ENCODE data around the gene TGM1.

Gene TGM1

DNA sequence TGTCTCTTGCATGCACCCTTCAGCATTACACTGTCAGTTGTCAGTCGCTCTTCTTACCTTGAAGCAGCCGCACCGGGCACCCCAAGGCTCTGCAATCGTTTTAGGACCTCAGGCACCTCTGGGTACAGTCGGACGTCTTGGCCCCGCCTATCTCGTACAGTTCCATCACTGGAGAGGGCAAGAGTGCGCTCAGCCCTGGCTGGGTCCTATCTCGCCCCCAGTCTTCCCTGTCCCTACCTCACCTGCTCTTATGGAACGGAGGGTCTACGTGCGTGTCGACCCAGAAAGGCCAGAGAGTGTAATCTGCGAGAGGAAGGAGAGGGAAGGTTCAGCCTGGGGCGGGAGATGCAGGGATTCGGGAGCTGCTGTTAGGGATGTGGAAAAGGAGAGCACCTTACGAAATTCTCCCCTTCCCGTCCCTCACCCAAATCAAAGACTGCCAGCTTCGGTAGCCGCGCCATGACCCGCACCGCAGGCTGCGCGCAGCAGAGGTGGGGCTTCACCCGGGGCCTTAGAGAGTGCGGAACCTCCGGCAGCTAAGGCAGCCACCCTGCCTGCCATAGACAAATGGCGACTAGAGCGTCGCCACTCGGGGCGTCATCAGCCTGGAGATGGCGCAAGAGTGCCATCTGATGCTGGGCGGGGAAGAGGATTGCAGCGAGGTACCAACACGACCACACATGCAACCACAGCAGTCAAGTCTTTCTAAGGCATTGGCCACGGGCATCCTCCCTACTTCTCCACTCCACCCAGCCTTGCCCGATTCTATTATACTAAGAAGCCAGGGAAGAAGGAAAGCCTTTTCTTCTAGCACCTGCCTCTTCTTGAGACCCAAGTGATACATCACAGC is 47.3 kb downstream of the TGM1 start, which contains the start of gene MDP1:
Gene MDP1, minus strand, starts transcription at position 572 of the 850 bp plus-strand sequence. Its CDS starts 111 bp downstream, at position 461.
- H4K91ac ChIP-seq (ENCODE audit: low read depth, low read length), result peak within 1 kb of the TSS; percentile 73
- no peaks in the 10 kb centered on the region for H3K27me3 ChIP-seq (ENCODE audit: insufficient read depth, low read length)
- peak within 1 kb of the TSS; percentile 72 for H3K4me2 ChIP-seq (ENCODE audit: low read length)
- peak within 1 kb of the TSS; percentile 13 for H2BK120ac ChIP-seq (ENCODE audit: insufficient read depth, low read length, poor library complexity)
- H3K9me3 ChIP-seq (ENCODE audit: insufficient read depth, low read depth, low read length), result no peaks in the 10 kb centered on the region
- peak; percentile 83 to 91 for DNase-seq
- H3K18ac ChIP-seq (ENCODE audit: low read length), result peak within 1 kb of the TSS; percentile 72
- H3K23ac ChIP-seq (ENCODE audit: low read length), result no peak within 1 kb of the TSS
- peak within 1 kb of the TSS; percentile 88 for H4K8ac ChIP-seq (ENCODE audit: low read depth, low read length)
- peaks cover 7 to 11% of the 10 kb centered on the region in 2 experiments for H3K36me3 ChIP-seq (ENCODE audit: control insufficient read depth in 1 of 2, insufficient read depth in 2 of 2, low read length in 2 of 2)
- H3K4ac ChIP-seq (ENCODE audit: low read depth, low read length), result peak within 1 kb of the TSS; percentile 42
- H3K9ac ChIP-seq (ENCODE audit: low read length), result peak within 1 kb of the TSS; percentile 85
- no CpG with 5 or more reads among the region's 40 CpGs for WGBS (ENCODE audit: extremely low coverage, insufficient coverage, insufficient read length)
- H3K79me1 ChIP-seq (ENCODE audit: low read length), result peaks cover 8% of the 10 kb centered on the region
- H3K4me1 ChIP-seq (ENCODE audit: control insufficient read depth in 1 of 2, insufficient read depth in 2 of 2, low read length in 2 of 2), result peaks cover 0 to 2% of the 10 kb centered on the region in 2 experiments
- H2AK5ac ChIP-seq (ENCODE audit: low read length), result peak within 1 kb of the TSS; percentile 29
- peak within 1 kb of the TSS; percentile 75 for H3K4me3 ChIP-seq (ENCODE audit: low read depth, low read length)
- H4K12ac ChIP-seq (ENCODE audit: low read depth, low read length), result peak within 1 kb of the TSS; percentile 36
- peak within 1 kb of the TSS; percentile 69 for H2AFZ ChIP-seq (ENCODE audit: insufficient read depth, low read length, poor library complexity)
- H2BK12ac ChIP-seq (ENCODE audit: low read length), result no peak within 1 kb of the TSS
- H3K79me2 ChIP-seq (ENCODE audit: control insufficient read depth, insufficient read depth, low read length, poor library complexity), result peaks cover 3% of the 10 kb centered on the region
- peak within 1 kb of the TSS; percentile 18 for H3K27ac ChIP-seq (ENCODE audit: low read depth, low read length)
- H2BK5ac ChIP-seq (ENCODE audit: low read depth, low read length, poor library complexity), result no peak within 1 kb of the TSS
- peak within 1 kb of the TSS; percentile 69 for H3K14ac ChIP-seq (ENCODE audit: low read length)

- Histone ChIP-seq H3K4me3 (ENCODE audit: low read depth, low read length) (no peak overlapping the region), H2AFZ (ENCODE audit: insufficient read depth, low read length, poor library complexity) (no peak overlapping the region), H3K4ac (ENCODE audit: low read depth, low read length) (no peak overlapping the region), H3K9ac (ENCODE audit: low read length) (peak overlapping the region; percentile 1), H4K8ac (ENCODE audit: low read depth, low read length) (peak overlapping the region; percentile 81), H3K4me2 (ENCODE audit: low read length) (peak overlapping the region; percentile 53), H2BK120ac (ENCODE audit: insufficient read depth, low read length, poor library complexity) (no peak overlapping the region), H4K12ac (ENCODE audit: low read depth, low read length) (peak overlapping the region; percentile 22), H3K36me3 (ENCODE audit: control insufficient read depth in 1 of 2, insufficient read depth in 2 of 2, low read length in 2 of 2) (peaks cover 14 to 28% of the 10 kb centered on the region in 2 experiments), H3K79me1 (ENCODE audit: low read length) (peaks cover 8% of the 10 kb centered on the region), H3K18ac (ENCODE audit: low read length) (no peak overlapping the region), H4K91ac (ENCODE audit: low read depth, low read length) (peak overlapping the region; percentile 26), H3K27ac (ENCODE audit: low read depth, low read length) (peak overlapping the region; percentile 5), H3K14ac (ENCODE audit: low read length) (no peak overlapping the region), H3K27me3 (ENCODE audit: insufficient read depth, low read length) (no peaks in the 10 kb centered on the region), H2BK12ac (ENCODE audit: low read length) (no peak overlapping the region), H3K4me1 (ENCODE audit: control insufficient read depth in 1 of 2, insufficient read depth in 2 of 2, low read length in 2 of 2) (peaks cover 0 to 2% of the 10 kb centered on the region in 2 experiments), H2AK5ac (ENCODE audit: low read length) (no peak overlapping the region), H3K9me3 (ENCODE audit: insufficient read depth, low read depth, low read length) (no peaks in the 10 kb centered on the region), H3K23ac (ENCODE audit: low read length) (no peak overlapping the region), H3K79me2 (ENCODE audit: control insufficient read depth, insufficient read depth, low read length, poor library complexity) (peaks cover 3% of the 10 kb centered on the region), H2BK5ac (ENCODE audit: low read depth, low read length, poor library complexity) (no peak overlapping the region)
- WGBS (ENCODE audit: extremely low coverage, insufficient coverage, insufficient read length), result no CpG with 5 or more reads among the region's 7 CpGs
- no peak for DNase-seq
These were observed 48.9 kb downstream of the TGM1 start for GRCh38 chr14:24213866-24214662.

DNA sequence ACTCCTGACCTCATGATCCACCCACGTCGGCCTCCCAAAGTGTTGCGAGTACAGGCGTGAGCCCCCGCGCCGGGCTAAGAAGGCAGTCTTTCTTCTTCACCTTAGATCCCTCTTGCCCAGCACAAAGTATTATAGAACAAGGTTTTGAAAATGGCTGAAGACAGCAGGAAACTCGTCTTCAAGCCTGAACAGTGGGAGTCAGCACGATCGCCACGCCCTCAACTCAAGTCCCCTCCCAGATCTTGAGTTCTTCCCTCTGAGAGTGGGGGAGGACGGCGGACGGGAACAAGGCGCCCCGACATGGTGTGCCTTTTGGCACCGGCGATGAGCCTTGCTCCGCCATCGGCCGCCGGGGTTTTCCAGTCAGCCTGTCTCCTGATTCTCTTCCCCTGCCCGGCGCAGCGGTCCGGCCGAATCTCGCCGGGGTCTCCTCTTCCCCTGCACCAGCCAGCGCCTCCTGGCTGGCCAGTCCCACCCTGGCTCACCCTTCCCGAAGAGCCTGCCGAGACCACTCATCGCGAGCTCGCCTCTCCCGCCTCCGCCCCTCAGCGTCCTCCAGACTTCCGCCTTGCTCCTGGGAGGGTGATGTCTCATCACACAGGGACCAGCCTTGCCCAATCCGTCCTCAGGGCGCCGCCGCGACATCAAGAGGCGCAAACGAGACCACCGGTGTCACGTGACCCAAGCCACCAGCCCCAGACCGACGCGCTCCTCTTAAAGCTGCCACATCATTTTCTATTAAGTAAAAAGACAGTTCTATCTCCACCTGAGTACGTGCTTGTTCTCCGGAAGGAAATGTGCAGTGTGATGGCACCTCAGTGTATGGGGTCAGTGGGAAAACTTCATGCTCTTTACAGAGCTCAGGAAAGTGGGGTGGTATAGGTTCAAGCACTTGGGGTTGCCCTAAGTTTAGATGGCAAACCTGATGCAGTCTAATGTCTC is 49.8 kb downstream of the TGM1 start, which contains the start of gene CHMP4A:
Gene CHMP4A, minus strand, starts transcription at position 565 of the 942 bp plus-strand sequence. Its CDS starts 49 bp downstream, at position 516.
- Histone ChIP-seq H3K4ac (ENCODE audit: low read depth, low read length) (peak within 1 kb of the TSS; percentile 42), H3K36me3 (ENCODE audit: control insufficient read depth in 1 of 2, insufficient read depth in 2 of 2, low read length in 2 of 2) (peaks cover 14 to 27% of the 10 kb centered on the region in 2 experiments), H2BK12ac (ENCODE audit: low read length) (no peak within 1 kb of the TSS), H4K91ac (ENCODE audit: low read depth, low read length) (peak within 1 kb of the TSS; percentile 75), H4K8ac (ENCODE audit: low read depth, low read length) (peak within 1 kb of the TSS; percentile 89), H2BK5ac (ENCODE audit: low read depth, low read length, poor library complexity) (peak within 1 kb of the TSS; percentile 86), H3K4me2 (ENCODE audit: low read length) (peak within 1 kb of the TSS; percentile 53), H3K9ac (ENCODE audit: low read length) (peak within 1 kb of the TSS; percentile 82), H3K9me3 (ENCODE audit: insufficient read depth, low read depth, low read length) (no peaks in the 10 kb centered on the region), H3K18ac (ENCODE audit: low read length) (peak within 1 kb of the TSS; percentile 78), H3K27ac (ENCODE audit: low read depth, low read length) (peak within 1 kb of the TSS; percentile 97), H3K14ac (ENCODE audit: low read length) (peak within 1 kb of the TSS; percentile 73), H2AFZ (ENCODE audit: insufficient read depth, low read length, poor library complexity) (peak within 1 kb of the TSS; percentile 56), H2BK120ac (ENCODE audit: insufficient read depth, low read length, poor library complexity) (peak within 1 kb of the TSS; percentile 62), H3K23ac (ENCODE audit: low read length) (no peak within 1 kb of the TSS), H4K12ac (ENCODE audit: low read depth, low read length) (peak within 1 kb of the TSS; percentile 76), H3K79me2 (ENCODE audit: control insufficient read depth, insufficient read depth, low read length, poor library complexity) (peaks cover 3% of the 10 kb centered on the region), H3K4me3 (ENCODE audit: low read depth, low read length) (peak within 1 kb of the TSS; percentile 77), H3K79me1 (ENCODE audit: low read length) (peaks cover 8% of the 10 kb centered on the region), H2AK5ac (ENCODE audit: low read length) (no peak within 1 kb of the TSS), H3K4me1 (ENCODE audit: control insufficient read depth in 1 of 2, insufficient read depth in 2 of 2, low read length in 2 of 2) (peaks cover 0 to 2% of the 10 kb centered on the region in 2 experiments), H3K27me3 (ENCODE audit: insufficient read depth, low read length) (no peaks in the 10 kb centered on the region)
- WGBS (ENCODE audit: extremely low coverage, insufficient coverage, insufficient read length), result no CpG with 5 or more reads among the region's 53 CpGs
- peak; percentile 97 for DNase-seq

Data from trophoblast cell (in vitro differentiated cells and primary cell).